ES-I3 (cell line): ENCODE data around the gene ATP6V1F.
"Not testable (repeated sequence)": the region's sequence is repeated elsewhere in the genome, so short reads cannot be mapped to it uniquely, and the experiment has no call there.

Source experiments
- H3K36me3 ChIP-seq: 2 replicates; pipeline ENCODE4 v1.6.1; 2013; ENCODE audit warnings: mild to moderate bottlenecking, low read length, control low read depth, moderate library complexity; ENCODE audit not compliant: insufficient read depth
- H3K4me1 ChIP-seq: 2 replicates; pipeline ENCODE4 v1.6.1; 2013; ENCODE audit warnings: mild to moderate bottlenecking, control low read depth, low read length; ENCODE audit not compliant: insufficient read depth
- H3K9ac ChIP-seq: 2 replicates; pipeline ENCODE4 v1.6.1; 2013; ENCODE audit warnings: low read depth, mild to moderate bottlenecking, low read length, moderate library complexity
- H3K9me3 ChIP-seq: 2 replicates; pipeline ENCODE4 v1.6.1; 2013; ENCODE audit warnings: mild to moderate bottlenecking, low read length, moderate library complexity; ENCODE audit not compliant: control insufficient read depth, insufficient read depth

The ATP6V1F gene

GRCh38 chr7:128912281-128912680, 49.6 kb downstream of the ATP6V1F start:
- Histone ChIP-seq H3K9ac (no peak overlapping the region), H3K9me3 (no peaks in the 10 kb centered on the region), H3K36me3 (no peaks in the 10 kb centered on the region), H3K4me1 (peaks cover 26% of the 10 kb centered on the region)

GRCh38 chr7:128912709-128913495, 50.2 kb downstream of the ATP6V1F start:
- H3K9me3 ChIP-seq, H3K9ac ChIP-seq, H3K36me3 ChIP-seq: not testable (repeated sequence)
- peaks cover 26% of the 10 kb centered on the region for H3K4me1 ChIP-seq

DNA sequence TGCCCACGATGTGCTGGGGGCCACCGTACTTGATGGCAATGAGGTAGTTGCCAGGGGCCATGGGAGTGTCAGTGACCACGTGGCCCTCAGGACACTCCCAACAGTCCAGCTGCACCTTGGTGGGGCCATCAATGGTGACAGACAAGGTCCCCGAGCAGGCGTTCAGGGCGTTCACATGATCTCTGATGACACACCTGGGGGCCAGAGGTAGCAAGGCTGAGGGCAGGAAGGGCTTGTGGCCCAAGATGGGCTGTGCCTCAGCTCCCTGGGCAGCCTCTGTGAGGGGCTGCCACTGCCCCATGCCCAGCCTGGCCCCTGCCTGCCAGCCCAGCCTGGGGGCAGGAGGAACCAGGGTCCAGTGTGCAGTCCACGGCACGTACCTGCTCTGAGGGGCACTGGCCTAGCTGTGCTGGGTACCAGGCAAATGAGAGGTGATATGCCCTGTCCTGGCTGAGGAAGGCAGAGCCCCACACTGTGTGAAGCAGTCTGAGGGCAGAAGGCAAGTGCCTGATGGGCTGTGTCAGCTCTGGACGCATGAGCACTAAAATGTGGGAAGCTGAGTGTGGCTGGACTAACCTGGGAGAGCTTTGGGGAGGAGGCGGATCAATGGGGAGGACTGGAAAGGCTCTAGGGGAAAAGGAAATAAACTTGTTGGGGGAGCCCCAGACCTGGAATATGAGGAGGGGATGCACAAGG, 51.4 kb downstream of the ATP6V1F start:
- H3K4me1 ChIP-seq = peaks cover 25% of the 10 kb centered on the region
- no peaks in the 10 kb centered on the region for H3K36me3 ChIP-seq
- H3K9ac ChIP-seq = no peak overlapping the region
- no peaks in the 10 kb centered on the region for H3K9me3 ChIP-seq

DNA sequence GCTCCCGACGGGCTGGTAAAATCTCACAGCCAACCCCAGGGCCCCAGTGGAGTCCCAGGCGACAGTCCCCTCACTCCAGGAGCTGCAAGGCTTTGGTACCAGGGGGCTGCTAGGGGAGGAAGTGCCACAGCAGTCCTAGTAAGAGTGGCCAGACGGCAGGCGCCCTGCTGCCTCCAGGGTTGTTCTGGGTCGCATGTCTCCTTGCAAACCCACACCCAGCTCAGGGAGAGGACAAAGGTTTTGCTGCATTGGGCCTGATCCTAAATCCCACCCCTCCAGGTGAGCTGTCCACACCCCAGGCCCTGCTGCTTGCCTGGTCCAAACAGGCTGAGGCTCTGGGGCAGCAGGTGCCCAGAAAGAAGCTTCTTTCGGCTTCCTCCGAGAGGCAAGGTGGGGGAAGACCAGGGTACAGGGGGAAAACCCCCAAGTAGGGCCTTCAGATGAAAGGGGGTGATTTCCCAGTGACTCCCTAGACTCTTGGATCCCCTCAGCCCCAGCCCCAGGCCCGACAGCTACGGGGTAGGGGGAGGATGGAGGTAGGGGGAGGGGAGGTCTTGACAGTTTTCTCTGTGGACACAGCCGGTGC, 52.0 kb downstream of the ATP6V1F start:
- peaks cover 20% of the 10 kb centered on the region for H3K4me1 ChIP-seq
- no peaks in the 10 kb centered on the region for H3K9me3 ChIP-seq
- H3K36me3 ChIP-seq = no peaks in the 10 kb centered on the region
- H3K9ac ChIP-seq = no peak overlapping the region

- Histone ChIP-seq H3K36me3 (no peaks in the 10 kb centered on the region), H3K4me1 (peaks cover 20% of the 10 kb centered on the region), H3K9ac (no peak overlapping the region; the same call in 1 of the 2 replicates), H3K9me3 (no peaks in the 10 kb centered on the region)
Observed at GRCh38 chr7:128915271-128915819, 52.7 kb downstream of the ATP6V1F start.
